Colon (tissue), 2 donors: ENCODE measurements around the gene ZNFX1.

Experiments
- FAIRE-seq: peaks from 2 replicates; lab custom pipeline; 2012; peaks lifted over from hg19 to GRCh38; lab: Jason Lieb, UNC
- donor health status: control.
- donor health status: control.

The ZNFX1 gene

DNA sequence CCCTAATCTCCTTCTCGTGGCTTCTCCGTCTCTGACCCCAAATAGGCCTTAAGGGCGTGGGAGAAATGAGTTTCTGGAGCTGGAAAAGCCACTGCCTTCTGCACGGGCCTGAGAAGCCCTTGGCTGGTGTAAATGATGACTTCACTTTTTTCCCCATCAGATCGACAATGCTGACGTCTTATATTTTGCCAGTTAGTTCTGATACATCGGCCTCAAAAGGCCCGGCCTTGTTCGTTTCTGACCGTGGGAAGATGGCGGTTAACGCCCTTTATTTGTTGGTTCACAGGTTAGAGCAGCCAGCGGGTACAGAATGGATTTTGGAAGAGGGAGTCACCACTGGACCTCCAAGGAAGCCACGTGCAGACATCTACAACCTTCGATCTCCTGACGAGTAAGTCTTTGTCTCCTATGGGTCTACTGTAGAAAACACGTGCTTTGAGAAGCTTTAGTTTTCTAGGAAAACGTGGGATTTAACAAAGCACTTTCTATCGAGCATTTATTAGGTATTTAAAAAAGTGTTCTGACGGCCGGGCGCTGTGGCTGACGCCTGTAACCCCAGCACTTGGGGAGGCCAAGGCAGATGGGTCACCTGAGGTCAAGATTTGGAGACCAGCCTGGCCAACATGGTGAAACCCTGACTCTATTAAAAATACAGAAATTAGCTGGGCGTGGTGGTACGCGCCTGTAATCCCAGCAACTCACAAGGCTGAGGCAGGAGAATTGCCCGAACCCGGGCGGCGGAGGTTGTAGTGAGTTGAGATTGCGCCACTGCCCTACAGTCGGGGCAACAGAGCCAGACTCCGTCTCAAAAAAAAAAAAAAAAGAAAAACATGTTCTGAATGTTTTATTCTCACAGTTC lies 1.2 kb upstream of the ZNFX1 start:
- FAIRE-seq = no peak

DNA sequence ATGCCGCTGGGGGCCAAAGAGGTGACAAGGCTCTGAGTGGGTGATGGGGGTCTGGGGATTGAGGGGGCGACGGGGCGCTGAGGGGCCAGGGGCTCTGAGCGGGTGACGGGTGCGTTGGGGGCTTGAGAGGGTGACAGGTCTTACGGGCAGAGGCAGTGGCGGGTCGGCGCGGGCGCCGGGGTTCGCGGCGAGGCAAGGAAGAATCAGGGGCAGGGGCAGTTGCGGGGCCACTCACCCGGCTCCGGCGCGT lies 146 bp downstream of the ZNFX1 start:
- FAIRE-seq = no peak

DNA sequence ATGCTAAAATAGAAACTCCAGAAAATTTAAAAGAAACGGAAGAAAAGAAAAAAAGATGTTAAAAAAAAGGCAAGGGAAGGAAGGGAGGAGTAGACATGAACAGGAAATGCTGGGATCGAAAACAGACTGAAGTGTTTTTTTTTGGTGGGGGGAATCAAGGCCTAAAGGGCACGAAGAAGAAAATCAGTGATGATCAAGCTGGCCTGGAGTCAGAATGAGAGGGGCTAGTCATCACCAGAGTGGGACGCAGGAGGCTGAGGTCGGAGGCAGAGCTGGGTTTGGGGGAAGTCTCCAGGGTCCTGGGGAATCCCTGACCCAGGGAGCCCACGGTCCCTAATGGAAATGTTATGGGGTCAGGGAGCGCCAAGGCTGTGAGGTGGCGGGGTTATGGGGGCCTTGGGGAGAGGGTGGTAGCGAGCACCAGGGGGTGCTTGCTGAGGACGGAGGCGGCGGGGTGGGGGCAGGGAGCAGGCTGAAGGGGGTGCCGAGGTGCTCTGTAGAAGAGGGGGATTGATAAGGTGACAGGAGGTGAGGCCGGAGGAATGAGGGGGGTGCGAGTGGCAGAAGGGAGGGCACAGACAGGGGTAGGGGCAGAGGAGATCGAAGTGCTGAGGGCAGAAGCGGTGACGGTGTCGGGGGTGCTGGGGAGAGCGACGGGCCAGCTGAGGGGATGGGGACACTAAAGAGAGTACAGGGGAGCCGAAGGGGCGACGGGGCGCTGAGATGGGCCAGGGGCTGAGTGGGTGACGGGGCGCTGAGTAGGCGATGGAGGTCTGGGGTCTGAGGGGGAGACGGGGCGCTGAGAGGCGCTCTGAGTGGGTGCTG lies 684 bp downstream of the ZNFX1 start:
- FAIRE-seq = no peak

DNA sequence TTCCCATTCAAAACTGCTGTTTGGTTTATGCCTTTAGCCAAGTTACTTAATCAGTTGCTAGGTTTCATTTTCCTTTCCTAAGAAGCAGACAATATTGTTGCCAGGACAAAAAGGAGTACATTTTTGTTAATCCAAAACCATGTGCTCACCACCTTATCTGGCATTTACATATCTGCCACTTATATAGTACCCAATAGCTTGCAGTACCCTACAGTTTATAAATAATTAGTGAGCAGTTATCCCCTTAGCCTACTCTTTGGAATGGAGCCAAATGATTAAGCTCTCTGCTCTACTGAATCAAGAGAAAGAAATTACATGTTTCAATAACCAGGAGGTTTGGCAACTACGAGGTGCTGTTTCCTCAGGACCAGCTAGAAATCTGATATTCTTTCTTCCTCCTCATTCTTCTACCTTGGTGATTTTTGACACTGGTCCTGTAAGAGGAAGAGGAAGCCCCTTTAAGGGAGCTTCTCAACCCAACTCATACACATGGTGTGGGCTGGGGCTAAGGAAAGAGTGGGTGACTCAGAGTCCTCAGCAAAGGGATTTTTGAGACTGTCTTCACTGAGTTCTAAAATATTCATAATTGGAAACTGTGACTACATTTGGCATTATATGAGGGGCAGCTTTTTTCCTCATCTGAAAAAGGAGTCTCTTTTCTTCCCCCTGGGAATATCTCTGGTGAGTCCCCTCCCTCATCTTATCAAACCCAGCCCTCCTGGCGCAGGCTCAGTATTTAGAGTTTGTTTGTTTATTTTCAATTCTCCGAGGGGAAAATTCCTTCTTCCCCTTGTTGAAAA lies 1.5 kb downstream of the ZNFX1 start:
- no peak for FAIRE-seq

DNA sequence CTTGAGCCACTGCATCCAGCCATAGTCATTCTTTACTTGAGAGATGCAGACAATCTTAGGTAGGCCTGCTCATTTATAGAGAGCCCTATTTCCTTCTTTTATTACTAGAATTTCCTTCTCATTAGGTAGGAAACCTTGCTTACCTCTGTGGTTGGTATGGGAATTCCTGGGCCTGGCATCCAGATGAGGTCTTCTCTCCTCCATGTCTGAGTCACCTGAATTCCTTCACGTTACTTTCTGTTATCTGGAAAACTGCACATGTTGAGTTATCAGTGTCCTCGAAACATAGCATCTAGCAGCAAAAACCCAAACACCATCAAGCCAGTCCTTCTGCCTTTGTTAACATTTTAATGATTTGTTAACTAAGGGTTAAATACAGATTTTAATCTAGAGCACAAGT lies 2.2 kb downstream of the ZNFX1 start:
- no peak for FAIRE-seq

DNA sequence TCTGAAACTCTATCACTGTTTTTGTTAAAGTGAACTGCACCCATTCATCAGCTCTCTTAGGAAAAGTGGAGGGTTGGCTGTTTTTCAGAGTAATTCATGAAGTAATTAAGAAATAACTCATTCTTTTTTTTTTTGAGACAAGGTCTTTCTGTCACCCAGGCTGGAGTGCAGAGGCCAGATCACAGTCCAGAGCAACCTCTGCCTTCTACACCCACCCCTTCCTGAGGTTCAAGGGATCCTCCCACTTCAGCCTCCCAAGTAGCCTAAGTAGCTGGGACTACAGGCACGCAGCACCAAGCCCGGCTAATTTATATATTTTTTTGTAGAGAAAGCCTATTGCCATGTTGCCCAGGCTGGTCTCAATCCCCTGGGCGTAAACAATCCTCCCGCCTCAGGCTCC lies 2.6 kb downstream of the ZNFX1 start:
- no peak for FAIRE-seq

DNA sequence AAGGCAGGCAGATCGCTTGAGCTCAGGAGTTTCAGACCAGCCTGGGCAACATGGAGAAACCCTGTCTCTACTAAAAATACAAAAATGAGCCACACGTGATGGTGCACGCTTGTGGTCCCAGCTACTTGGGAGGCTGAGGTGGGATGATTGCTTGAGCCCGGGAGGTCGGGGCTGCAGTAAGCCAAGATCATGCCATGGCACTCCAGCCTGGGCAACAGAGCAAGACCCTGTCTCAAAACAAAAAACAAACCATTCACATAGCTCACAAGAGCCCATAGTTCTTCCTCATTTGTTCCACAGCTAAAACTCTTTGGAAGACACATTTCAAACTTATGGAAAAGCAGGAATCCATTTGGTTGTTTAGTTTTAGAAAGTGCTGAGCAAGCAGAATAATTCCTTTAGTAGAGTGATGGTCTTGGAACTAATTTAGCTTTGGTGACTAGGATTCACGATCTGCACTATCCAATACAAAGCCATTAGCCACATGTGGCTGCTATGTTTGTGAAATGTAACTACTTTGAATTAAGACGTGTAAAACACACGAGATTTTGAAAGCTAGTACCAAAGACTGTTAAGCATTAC lies 4.1 kb downstream of the ZNFX1 start:
- no peak for FAIRE-seq

DNA sequence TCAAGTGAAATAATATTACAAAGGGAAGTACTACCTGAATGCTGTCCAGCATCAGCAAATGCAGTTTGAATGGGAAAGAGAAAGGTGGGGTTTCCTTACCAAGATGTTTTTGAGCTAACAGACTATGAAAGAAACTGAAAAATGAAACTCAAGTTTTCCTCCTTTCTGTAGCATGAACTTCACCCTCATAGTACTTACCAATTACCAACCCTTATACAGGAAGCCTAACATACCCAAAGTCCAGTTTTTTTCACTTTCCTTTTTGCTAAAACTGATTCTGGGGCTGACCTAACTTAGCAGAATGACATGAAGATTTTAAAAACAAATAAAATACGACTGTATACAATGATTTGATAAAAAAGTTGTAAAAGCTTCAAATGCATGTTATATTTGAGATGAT lies 5.2 kb downstream of the ZNFX1 start:
- FAIRE-seq = no peak

DNA sequence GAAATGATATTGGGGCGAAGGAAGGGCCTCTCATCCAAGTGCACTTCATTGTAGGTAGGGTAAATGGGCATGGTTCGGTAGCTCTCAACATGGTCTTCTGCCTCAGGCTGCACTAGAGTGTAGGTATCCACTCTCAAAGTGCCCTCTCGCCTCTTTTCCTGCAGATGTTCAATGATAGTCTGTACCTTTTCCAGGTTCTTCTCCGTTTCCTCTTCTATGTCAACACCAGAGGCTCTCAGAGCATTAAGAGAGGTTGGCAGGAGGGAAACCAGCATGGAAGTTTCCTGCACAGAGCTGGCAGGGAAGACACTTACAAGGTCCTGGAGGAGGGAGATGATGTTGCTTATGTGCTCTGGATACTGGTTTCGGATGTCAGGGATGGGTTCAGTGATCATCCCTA lies 7.1 kb downstream of the ZNFX1 start:
- no peak for FAIRE-seq

DNA sequence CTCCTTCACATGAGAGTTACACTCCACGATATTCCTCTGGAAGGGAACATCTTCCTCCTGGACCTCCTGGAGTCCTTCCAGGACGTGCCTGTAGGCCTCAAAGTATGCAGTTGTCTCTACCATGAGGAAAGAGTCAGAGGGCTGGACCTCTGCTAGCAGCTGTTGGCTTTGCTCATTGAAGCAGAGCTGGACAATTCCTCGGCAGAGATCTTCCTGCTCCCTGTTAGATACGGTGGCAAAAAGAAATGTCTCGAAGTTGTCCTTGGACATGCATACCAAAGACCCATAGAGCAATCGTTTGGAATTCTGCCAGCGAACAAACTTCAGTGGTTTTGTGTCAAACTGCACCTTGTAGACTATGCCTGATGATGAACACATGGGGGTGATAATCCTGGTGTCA lies 7.7 kb downstream of the ZNFX1 start:
- no peak for FAIRE-seq

DNA sequence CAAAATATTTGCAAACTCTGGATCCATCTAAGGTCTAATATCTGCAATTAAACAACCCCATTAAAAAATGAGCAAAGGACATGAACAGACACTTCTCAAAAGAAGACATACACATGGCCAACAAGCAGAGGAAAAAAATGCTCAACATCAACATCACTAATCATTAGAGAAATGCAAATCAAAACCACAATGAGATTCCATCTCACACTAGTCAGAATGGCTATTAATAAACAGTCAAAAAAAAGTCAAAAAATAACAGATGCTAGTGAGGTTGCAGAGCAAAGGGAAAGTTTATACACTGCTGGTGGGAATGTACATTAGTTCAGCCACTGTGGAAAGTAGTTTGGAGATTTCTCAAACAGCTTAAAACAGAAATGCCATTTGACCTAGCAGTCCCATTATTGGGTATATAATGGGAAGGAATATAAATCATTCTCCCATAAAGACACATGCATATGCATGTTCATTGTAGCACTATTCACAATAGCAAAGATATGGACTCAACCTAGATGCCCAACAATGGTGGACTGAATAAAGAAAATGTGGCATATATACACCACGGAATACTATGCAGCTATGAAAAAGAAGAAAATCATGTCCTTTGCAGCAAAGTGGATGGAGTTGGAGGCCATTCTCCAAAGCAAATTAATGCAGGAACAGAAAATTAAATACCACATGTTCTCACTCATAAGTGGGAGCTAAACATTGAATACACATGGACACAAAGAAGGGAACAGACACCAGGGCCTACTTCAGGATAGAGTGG lies 9.1 kb downstream of the ZNFX1 start:
- FAIRE-seq = no peak

DNA sequence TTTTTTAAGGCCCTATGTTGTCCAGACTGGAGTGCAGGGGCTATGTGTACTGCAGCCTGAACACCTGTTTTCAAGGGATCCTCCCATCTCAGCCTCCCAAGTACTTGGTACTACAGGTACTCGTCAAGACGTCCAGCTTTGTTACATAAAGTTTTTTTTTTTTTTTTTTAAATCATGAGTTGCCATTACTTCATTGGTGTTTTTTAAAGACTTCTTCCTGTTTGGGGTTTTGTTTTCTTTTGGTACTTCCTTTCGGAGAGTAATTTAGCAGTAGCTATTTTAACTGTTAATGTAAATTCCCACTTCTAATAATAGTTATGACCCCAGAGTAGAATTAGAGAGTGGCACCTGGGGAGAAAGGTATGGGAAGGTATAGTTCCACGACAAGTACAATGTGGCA lies 10.5 kb downstream of the ZNFX1 start:
- FAIRE-seq = no peak

DNA sequence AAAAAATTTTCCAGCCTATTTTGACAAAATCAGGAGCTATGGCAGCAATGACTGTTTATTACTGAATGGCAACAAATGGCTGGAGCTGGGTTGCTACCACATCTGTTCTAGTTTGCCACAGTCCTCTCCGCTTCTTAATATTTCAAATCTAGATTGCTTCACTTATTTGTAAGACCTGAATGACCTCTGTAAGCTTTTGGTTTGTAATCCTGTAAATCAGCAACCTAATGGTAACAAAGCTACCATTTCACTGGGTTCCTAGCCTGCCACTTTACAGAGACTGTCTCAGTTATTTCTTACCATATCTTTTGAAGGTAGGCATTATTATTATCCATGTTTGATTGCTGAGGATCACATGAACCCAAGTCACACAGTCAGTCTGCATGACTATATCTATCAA lies 15.4 kb downstream of the ZNFX1 start:
- no peak for FAIRE-seq

DNA sequence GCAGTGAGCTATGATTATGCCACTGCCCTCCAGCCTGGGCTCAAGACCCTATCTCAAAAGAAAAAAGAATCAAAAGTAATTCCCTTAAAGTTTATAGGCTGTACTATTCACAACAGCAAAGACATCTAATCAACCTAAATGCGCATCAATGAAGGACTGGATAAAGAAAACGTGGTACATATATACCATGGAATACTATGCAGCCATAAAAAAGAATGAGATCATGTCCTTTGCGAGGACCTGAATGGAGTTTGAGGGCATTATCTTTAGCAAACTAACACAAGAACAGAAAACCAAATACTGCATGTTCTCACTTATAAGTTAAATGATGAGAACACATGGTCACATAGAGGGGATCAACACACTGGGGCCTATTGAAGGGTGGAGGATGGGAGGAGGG lies 16.7 kb downstream of the ZNFX1 start:
- no peak for FAIRE-seq

DNA sequence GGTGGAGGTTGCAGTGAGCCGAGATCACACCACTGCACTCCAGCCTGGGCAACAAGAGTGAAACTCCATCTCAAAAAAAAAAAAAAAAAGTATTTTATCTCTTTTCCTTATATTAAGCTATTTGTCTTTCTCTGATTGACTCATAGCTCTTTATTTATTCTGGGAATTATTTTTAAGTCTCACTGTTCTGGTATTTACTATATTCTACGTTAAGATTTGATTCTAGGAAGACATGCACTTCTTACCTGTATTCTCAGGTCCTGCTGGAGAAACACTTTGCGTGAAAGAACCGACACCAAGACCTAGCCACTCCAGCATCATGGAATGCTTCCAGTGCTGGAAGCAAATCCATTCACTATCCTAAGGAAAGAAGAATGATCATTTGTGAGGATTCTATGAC lies 17.6 kb downstream of the ZNFX1 start:
- FAIRE-seq = no peak

DNA sequence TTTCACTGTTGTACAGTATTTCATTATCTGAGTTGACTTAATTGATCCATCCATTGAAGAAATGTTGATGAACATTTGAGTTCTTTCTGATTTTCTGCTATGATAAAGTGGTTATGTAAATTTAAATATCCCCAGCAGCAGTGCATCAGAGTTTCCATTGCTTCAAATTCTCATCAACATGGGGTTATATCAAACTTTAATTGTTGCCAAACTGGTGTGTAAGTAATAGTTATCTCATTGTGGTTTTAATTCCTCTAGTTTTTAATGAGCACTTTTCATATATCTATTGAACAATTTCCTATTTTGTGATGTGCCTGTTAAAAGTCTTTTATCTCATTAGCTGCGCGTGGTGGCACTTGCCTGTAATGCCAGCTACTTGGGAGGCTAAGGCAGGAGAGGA lies 18.1 kb downstream of the ZNFX1 start:
- no peak for FAIRE-seq

DNA sequence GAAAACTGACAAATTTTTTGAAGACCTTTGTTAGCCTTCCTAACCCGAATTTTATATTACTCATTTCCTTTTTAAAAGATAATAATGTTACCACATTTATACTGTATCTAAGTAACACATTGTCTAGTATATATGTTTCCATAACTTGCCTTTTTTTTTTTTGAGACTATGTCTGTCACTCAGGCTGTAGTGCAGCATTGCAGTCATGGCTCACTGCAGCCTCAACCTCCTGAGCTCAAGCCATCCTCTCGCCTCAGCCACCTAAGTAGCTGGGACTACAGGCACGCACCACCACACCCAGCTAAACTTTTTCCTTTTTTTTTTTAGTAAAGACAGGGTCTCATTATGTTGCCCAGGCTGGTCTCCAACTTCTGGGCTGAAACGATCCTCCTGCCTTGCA lies 18.6 kb downstream of the ZNFX1 start:
- no peak for FAIRE-seq

DNA sequence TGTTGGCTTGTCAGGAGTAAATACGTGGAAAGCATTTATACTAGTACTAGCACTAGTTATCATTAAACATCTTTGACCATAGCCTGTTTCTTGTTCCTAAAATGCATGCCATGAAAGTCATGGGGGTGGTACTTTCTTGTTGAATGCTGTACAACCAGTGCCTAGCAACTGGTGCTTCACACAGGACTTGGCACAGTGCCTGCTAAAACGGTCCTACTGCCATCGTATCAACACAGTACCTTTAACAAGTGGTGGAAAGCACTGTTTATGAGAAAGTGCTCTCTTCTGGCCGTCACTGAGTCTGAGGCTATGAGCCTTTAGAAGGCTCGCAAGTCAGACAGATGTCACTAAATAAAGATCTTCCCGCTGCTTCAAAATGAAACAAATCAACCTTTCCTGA lies 21.6 kb downstream of the ZNFX1 start:
- FAIRE-seq = no peak

DNA sequence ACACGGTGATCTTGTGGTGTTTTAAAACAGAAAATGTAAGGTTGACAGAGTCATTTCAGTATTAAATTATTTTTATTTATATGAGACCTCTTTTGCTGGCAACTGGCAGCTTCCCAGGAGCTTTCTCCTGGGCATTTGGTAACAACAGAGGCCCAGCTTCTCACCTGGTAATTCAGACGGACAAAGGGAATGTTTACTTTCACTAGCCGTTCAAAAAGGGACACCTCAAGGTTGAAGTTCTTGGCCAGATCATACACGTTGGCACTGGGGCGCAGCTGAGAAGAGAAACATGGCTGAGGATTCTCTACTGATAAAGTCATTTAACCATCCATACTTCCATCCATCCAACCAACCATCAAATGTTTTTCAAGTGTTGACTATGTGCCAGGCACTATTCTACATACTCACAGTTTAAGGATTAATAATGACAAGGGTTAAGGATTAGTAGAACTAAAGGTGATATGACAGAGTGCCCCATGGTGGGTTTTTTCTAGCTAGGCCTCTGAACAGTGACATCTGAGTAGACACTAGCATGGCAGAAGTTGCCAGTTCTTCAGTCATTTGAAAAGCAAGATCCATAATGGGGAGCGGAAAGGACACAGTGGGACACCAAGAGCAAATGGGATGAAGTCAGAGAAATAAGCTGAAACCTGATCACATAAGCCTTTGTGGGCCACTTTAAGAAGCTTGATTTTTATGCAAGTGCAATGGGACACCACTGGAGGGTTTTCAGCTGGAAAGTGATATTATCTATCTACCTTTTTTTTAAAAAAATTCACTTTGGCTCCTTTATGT lies 25.1 kb downstream of the ZNFX1 start:
- no peak for FAIRE-seq

DNA sequence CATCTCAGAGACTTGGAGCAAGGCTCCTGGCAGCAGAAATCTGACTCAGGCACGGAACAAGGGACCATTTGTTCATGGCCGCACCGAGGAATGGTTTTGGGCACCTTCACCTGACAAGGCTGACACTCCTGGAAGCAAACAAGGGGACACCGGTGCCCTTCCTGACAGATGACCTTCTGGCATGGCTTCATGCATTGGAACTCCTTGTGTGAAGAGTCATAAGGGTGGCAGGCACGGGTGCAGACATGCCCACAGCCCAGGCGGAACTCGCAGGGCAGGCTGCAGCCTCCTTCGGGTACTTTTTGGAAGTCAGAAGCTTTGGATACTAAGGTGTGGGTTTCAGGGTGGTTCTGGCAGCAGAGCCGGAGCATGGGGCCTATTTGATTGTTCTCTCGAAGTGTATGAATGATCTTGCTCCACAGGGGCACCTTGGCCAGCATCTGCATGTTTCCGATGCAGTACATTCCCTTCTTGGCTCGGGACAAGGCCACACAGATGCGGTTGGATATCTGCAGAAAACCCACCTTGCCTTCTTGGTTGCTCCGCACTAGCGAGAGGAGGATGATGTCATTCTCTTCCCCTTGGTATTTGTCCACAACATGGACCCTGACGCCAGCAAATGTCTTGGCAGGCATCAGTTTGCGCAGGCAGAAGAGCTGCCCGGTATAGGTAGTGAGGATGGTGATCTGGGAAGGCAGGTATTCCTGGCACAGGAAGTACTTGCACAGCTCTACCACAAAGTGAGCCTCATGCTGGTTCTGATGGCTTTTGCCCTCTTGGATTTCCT lies 28.8 kb downstream of the ZNFX1 start:
- no peak for FAIRE-seq
